H1 (cell line): ENCODE data around the gene PRR5L. TPM values are rescaled to one million over a fixed set of nuclear protein-coding genes. Genes with fewer than 3 reads are reported as not detected.

ENCODE experiments used
- CTCF ChIA-PET: fragments of 300-600 bp; sonication (Branson Sonifier 250); formaldehyde crosslinking; loops from one replicate; lab custom pipeline; 2021; ENCODE audit not compliant: partially characterized antibody; lab: Charles Lee
- POLR2A ChIA-PET: fragments of 300-600 bp; sonication (Branson Sonifier 250); formaldehyde crosslinking; loops from one replicate; lab custom pipeline; 2021; ENCODE audit warnings: inconsistent platforms; ENCODE audit not compliant: partially characterized antibody; lab: Charles Lee
- DNase-seq, 2 experiments: peaks; one replicate each; pipeline versions ENCODE4 v3.0.0 to v3.0.0-alpha.2; 2010 to 2022; ENCODE audit warnings: low spot score in 2 of 2, low read depth in 1 of 2, mixed read lengths in 1 of 2
- FAIRE-seq: peaks from 2 replicates; lab custom pipeline; 2011; peaks lifted over from hg19 to GRCh38; lab: Jason Lieb, UNC
- H2AFZ ChIP-seq: 2 replicates; pipeline ENCODE4 v1.8.1; 2012; ENCODE audit warnings: low read length, inconsistent platforms
- H2AK5ac ChIP-seq: 2 replicates; pipeline ENCODE4 v1.6.1; 2013; ENCODE audit warnings: low read depth, low read length
- H2BK120ac ChIP-seq: replicated peaks from 2 replicates; pipeline ENCODE3; 2013; ENCODE audit warnings: low read depth, low read length, inconsistent platforms
- H2BK12ac ChIP-seq: 2 replicates; pipeline ENCODE4 v1.6.1; 2013; ENCODE audit warnings: low read depth, low read length
- H2BK15ac ChIP-seq: 2 replicates; pipeline ENCODE4 v1.6.1; 2013; ENCODE audit warnings: low read length
- H2BK20ac ChIP-seq: 2 replicates; pipeline ENCODE4 v1.6.1; 2013; ENCODE audit warnings: low read length
- H2BK5ac ChIP-seq: 2 replicates; pipeline ENCODE4 v1.6.1; 2013; ENCODE audit warnings: low read depth, low read length
- H3K14ac ChIP-seq: 2 replicates; pipeline ENCODE4 v1.6.1; 2013; ENCODE audit warnings: inconsistent platforms; ENCODE audit not compliant: insufficient read length
- H3K18ac ChIP-seq: 2 replicates; pipeline ENCODE4 v1.6.1; 2013; ENCODE audit warnings: low read length; ENCODE audit errors: extremely low read depth
- H3K23ac ChIP-seq: 2 replicates; pipeline ENCODE4 v1.6.1; 2013; ENCODE audit warnings: inconsistent platforms; ENCODE audit not compliant: insufficient read length
- H3K23me2 ChIP-seq: 2 replicates; pipeline ENCODE4 v1.6.1; 2013; ENCODE audit warnings: low read depth, low read length
- H3K27ac ChIP-seq: 2 replicates; pipeline ENCODE4 v1.6.1; 2011; ENCODE audit warnings: low read depth, low read length, inconsistent platforms
- H3K27me3 ChIP-seq, 4 experiments: replicated peaks in 1 of 4; 1 replicate in 1 of 4; 2 replicates in 3 of 4; pipeline versions ENCODE4 v1.6.1 to v1.8.1; 2011 to 2013; ENCODE audit warnings: low read length in 3 of 4, mild to moderate bottlenecking in 3 of 4, inconsistent platforms in 2 of 4, mixed read lengths in 2 of 4, moderate library complexity in 1 of 4; ENCODE audit not compliant: control insufficient read depth in 3 of 4, insufficient read depth in 3 of 4; ENCODE audit errors: extremely low read depth in 1 of 4
- H3K36me3 ChIP-seq, 4 experiments: 2 replicates each; pipeline versions ENCODE4 v1.6.1 to v1.8.1; 2011 to 2013; ENCODE audit warnings: mild to moderate bottlenecking in 4 of 4, low read length in 3 of 4, moderate library complexity in 2 of 4, control low read depth in 1 of 4, inconsistent platforms in 1 of 4; ENCODE audit not compliant: insufficient read depth in 4 of 4, control insufficient read depth in 2 of 4
- H3K4ac ChIP-seq: replicated peaks from 2 replicates; pipeline ENCODE3; 2013; ENCODE audit warnings: low read length, low read depth, mixed read lengths, inconsistent platforms; ENCODE audit not compliant: insufficient read length
- H3K4me1 ChIP-seq, 4 experiments: replicated peaks in 1 of 4; 1 replicate in 1 of 4; 2 replicates in 3 of 4; pipeline versions ENCODE4 v1.6.1 to v1.8.1; 2011 to 2013; ENCODE audit warnings: low read length in 3 of 4, inconsistent platforms in 2 of 4, mixed read lengths in 1 of 4; ENCODE audit not compliant: insufficient read depth in 4 of 4, control insufficient read depth in 3 of 4
- H3K4me2 ChIP-seq, 2 experiments: 2 replicates each; pipeline versions ENCODE4 v1.6.1 to v1.8.1; 2011 to 2013; ENCODE audit warnings: low read depth in 2 of 2, low read length in 2 of 2, control low read depth in 1 of 2, inconsistent platforms in 1 of 2, mild to moderate bottlenecking in 1 of 2; ENCODE audit not compliant: insufficient read depth in 1 of 2
- H3K4me3 ChIP-seq, 4 experiments: fragments of 200-600, 300-600 bp in 1 of 4; sonication (generic), shearing (Covaris generic), sonication (Bioruptor Twin) in 1 of 4; 2 replicates each; pipeline versions ENCODE4 v1.5.1 to v1.8.1; 2011 to 2016; ENCODE audit warnings: low read length in 4 of 4, low read depth in 3 of 4, control low read depth in 2 of 4, inconsistent platforms in 2 of 4, mild to moderate bottlenecking in 2 of 4, mixed read lengths in 1 of 4, moderate library complexity in 1 of 4; ENCODE audit not compliant: insufficient read depth in 2 of 4; ENCODE audit errors: extremely low read depth in 1 of 4
- H3K56ac ChIP-seq: replicated peaks from 2 replicates; pipeline ENCODE3; 2013; ENCODE audit warnings: low read depth, mild to moderate bottlenecking, mixed read lengths, low read length, inconsistent platforms; ENCODE audit not compliant: insufficient read length
- H3K79me1 ChIP-seq: 2 replicates; pipeline ENCODE4 v1.6.1; 2013; ENCODE audit warnings: low read depth, low read length, control low read depth
- H3K79me2 ChIP-seq, 2 experiments: 2 replicates each; pipeline versions ENCODE4 v1.6.1 to v1.8.1; 2012 to 2013; ENCODE audit warnings: low read length in 2 of 2, mild to moderate bottlenecking in 2 of 2, inconsistent platforms in 1 of 2; ENCODE audit not compliant: insufficient read depth in 2 of 2, control insufficient read depth in 1 of 2
- H3K9ac ChIP-seq, 4 experiments: replicated peaks in 1 of 4; 1 replicate in 1 of 4; 2 replicates in 3 of 4; pipeline versions ENCODE4 v1.6.1 to v1.8.1; 2011 to 2013; ENCODE audit warnings: low read depth in 3 of 4, low read length in 3 of 4, control low read depth in 2 of 4, mild to moderate bottlenecking in 2 of 4, moderate library complexity in 2 of 4, inconsistent platforms in 1 of 4; ENCODE audit errors: extremely low read depth in 1 of 4
- H3K9me3 ChIP-seq, 2 experiments: 2 replicates each; pipeline versions ENCODE4 v1.6.1 to v1.8.1; 2012 to 2013; ENCODE audit warnings: mild to moderate bottlenecking in 2 of 2, moderate library complexity in 2 of 2, control low read depth in 1 of 2, inconsistent platforms in 1 of 2, low read depth in 1 of 2, low read length in 1 of 2, mixed read lengths in 1 of 2; ENCODE audit not compliant: insufficient read depth in 2 of 2
- H4K20me1 ChIP-seq, 2 experiments: replicated peaks in 1 of 2; 2 replicates each; pipeline versions ENCODE3 to v1.8.1; 2011 to 2013; ENCODE audit warnings: inconsistent platforms in 2 of 2, low read length in 2 of 2, mild to moderate bottlenecking in 1 of 2; ENCODE audit not compliant: insufficient read depth in 2 of 2, control insufficient read depth in 1 of 2
- H4K5ac ChIP-seq: 2 replicates; pipeline ENCODE4 v1.6.1; 2013; ENCODE audit warnings: low read length, low read depth, mixed read lengths, inconsistent platforms; ENCODE audit not compliant: insufficient read length
- H4K8ac ChIP-seq: 2 replicates; pipeline ENCODE4 v1.8.0; 2013; ENCODE audit warnings: mild to moderate bottlenecking, moderate library complexity, low read length, inconsistent platforms; ENCODE audit not compliant: insufficient read depth; ENCODE audit errors: extremely low read depth
- H4K91ac ChIP-seq: replicated peaks from 2 replicates; pipeline ENCODE3; 2013; ENCODE audit warnings: low read length, mixed read lengths, inconsistent platforms; ENCODE audit not compliant: insufficient read length
- EP300 ChIP-seq, 2 experiments: IDR thresholded peaks; 1 replicate in 1 of 2; 2 replicates in 1 of 2; pipeline ENCODE4 v1.6.1; 2011 to 2012; ENCODE audit warnings: low read depth in 2 of 2, low read length in 2 of 2, mild to moderate bottlenecking in 2 of 2, borderline replicate concordance in 1 of 2, inconsistent platforms in 1 of 2, moderate library complexity in 1 of 2
- SRF ChIP-seq: IDR thresholded peaks from 2 replicates; pipeline ENCODE4 v1.6.1; 2011; ENCODE audit warnings: mild to moderate bottlenecking, low read depth, low read length, moderate library complexity
- WGBS, 2 experiments: shearing (Covaris generic) in 1 of 2; methylation state at CpG; one replicate each; pipeline versions ENCODE4 v1.1.6 to v1.1.7; 2013 to 2015; ENCODE audit warnings: low lambda C conversion rate in 2 of 2, mixed read lengths in 2 of 2, inconsistent platforms in 1 of 2, low coverage in 1 of 2, missing lambda C conversion rate in 1 of 2; ENCODE audit not compliant: insufficient replicate concordance in 2 of 2, insufficient coverage in 1 of 2, insufficient read length in 1 of 2; ENCODE audit errors: extremely low coverage in 1 of 2, missing lambda C conversion rate in 1 of 2; 5-methylcytosine and 5-hydroxymethylcytosine counted together
- polyA plus RNA-seq, 7 experiments: library from polyadenylated mRNA; depleted of rRNA in 3 of 7; stranded (reverse) in 5 of 7; unstranded in 2 of 7; fragments of >200 nt in 5 of 7; fragments of 200-250 nt in 2 of 7; gene quantifications; 1 replicate in 5 of 7; 2 replicates in 1 of 7; 4 replicates in 1 of 7; pipeline versions ENCODE4 v1.2.1 to v1.2.3, GENCODE V29; 2011 to 2013; ENCODE audit warnings: missing spikeins in 2 of 7, mixed read lengths in 2 of 7
- total RNA-seq: library from RNA; stranded (reverse); fragmentation: NEBNext Ultra II Directional; extraction: Animal tissue kit (Norgen Biotek cat#: 25700); gene quantifications from 2 replicates; pipeline ENCODE4 v1.2.1, GENCODE V29; 2021

The PRR5L gene
- total and polyA plus RNA-seq, 2 of the 8 experiments (the other 6 are each of a cell fraction or from before 2014, with no cell fraction given), result 6.6 to 10.1 TPM

- no peak overlapping the region for H3K4me3 ChIP-seq
- no peaks in the 10 kb centered on the region for H3K9me3 ChIP-seq
- H3K27me3 ChIP-seq, result no peaks in the 10 kb centered on the region
- H3K36me3 ChIP-seq, result no peaks in the 10 kb centered on the region
- no peak overlapping the region for H3K56ac ChIP-seq
- 83% methylated on average over 1 of the region's 1 CpG; no CpG with 5 or more reads in 1 of the 2 experiments for WGBS, 2 experiments
- H3K23me2 ChIP-seq, result no peaks in the 10 kb centered on the region
- no peak overlapping the region for H3K4me2 ChIP-seq
- no peak overlapping the region for H3K18ac ChIP-seq
- FAIRE-seq (no peak), DNase-seq (no peak)
- no peaks in the 10 kb centered on the region for H3K79me2 ChIP-seq
- no peak overlapping the region for H2AFZ ChIP-seq
- H3K23ac ChIP-seq, result no peak overlapping the region
- no peak overlapping the region for H4K8ac ChIP-seq
- H3K14ac ChIP-seq, result no peak overlapping the region
- H3K27ac ChIP-seq, result no peak overlapping the region
- H3K79me1 ChIP-seq, result peaks cover 2% of the 10 kb centered on the region; the same call in 1 of the 2 replicates
- H2BK5ac ChIP-seq, result no peak overlapping the region
- H2BK12ac ChIP-seq, result no peak overlapping the region
- H2BK20ac ChIP-seq, result no peak overlapping the region
- no peak overlapping the region for H4K91ac ChIP-seq
- H4K20me1 ChIP-seq, result no peaks in the 10 kb centered on the region
- TF ChIP-seq SRF (no peak), EP300 (IDR thresholded peaks at IDR 0.05; ENCODE audit: borderline replicate concordance in 1 of 2, low read depth in 2 of 2, low read length in 2 of 2) (no peak)
- TF ChIP-seq, all 59 proteins: peak for 0
- Histone ChIP-seq H2BK15ac (no peak overlapping the region), H2AK5ac (no peak overlapping the region), H3K4me1 (no peaks in the 10 kb centered on the region), H2BK120ac (no peak overlapping the region), H3K4ac (no peak overlapping the region), H4K5ac (no peak overlapping the region), H3K9ac (no peak overlapping the region)
- POLR2A ChIA-PET, result no interaction called here
- CTCF ChIA-PET, result interaction anchor here (0.9 to 4.3 kb wide), 5 partner anchors 12 to 260 kb away, joined by 3 to 34 read pairs (median 7); no protein-coding TSS in a partner anchor
These were observed 15.6 kb upstream of the PRR5L start for GRCh38 chr11:36280531-36280930.
